GM19043 (cell line): Measurements from ENCODE around the gene CXorf49B.

Source experiments
- ATAC-seq: cut with Tn5 transposase; IDR thresholded peaks from one replicate; pipeline ENCODE4 v1.9.1; 2021; ENCODE audit warnings: low read depth; ENCODE audit not compliant: unreplicated experiment

The CXorf49B gene

GRCh38 chrX:71815121-71815905, 52.2 kb downstream of the CXorf49B start:
- ATAC-seq: no peak

- no peak for ATAC-seq
Observed at GRCh38 chrX:71815906-71816156, 52.7 kb downstream of the CXorf49B start.
